HG03521 (cell line): ENCODE measurements around the gene ERBB2.
"Not testable (repeated sequence)": the region's sequence is repeated elsewhere in the genome, so short reads cannot be mapped to it uniquely, and the experiment has no call there.

Source experiments
- ATAC-seq: cut with Tn5 transposase; IDR thresholded peaks from one replicate; pipeline ENCODE4 v1.9.1; 2021; ENCODE audit warnings: mild to moderate bottlenecking, moderate library complexity; ENCODE audit not compliant: unreplicated experiment

The ERBB2 gene

GRCh38 chr17:39702901-39703893, 3.3 kb downstream of the ERBB2 start:
- no peak for ATAC-seq

GRCh38 chr17:39703913-39704312, 4.0 kb downstream of the ERBB2 start:
- ATAC-seq = no peak

GRCh38 chr17:39704821-39705551, 5.1 kb downstream of the ERBB2 start:
- ATAC-seq = no peak

- ATAC-seq = no peak
Observed at GRCh38 chr17:39705786-39706348, 6.0 kb downstream of the ERBB2 start.

GRCh38 chr17:39706383-39706782, 6.5 kb downstream of the ERBB2 start:
- no peak for ATAC-seq

GRCh38 chr17:39706921-39707337, 7.1 kb downstream of the ERBB2 start:
- ATAC-seq = no peak

GRCh38 chr17:39709319-39709997, 9.6 kb downstream of the ERBB2 start:
- no peak for ATAC-seq

GRCh38 chr17:39709998-39710964, 10.4 kb downstream of the ERBB2 start:
- no peak for ATAC-seq

GRCh38 chr17:39711071-39711470, 11.2 kb downstream of the ERBB2 start:
- ATAC-seq = not testable (repeated sequence)

- ATAC-seq = no peak
Observed at GRCh38 chr17:39711851-39712250, 12.0 kb downstream of the ERBB2 start.

- no peak for ATAC-seq
Observed at GRCh38 chr17:39714234-39714633, 14.4 kb downstream of the ERBB2 start.

- no peak for ATAC-seq
Observed at GRCh38 chr17:39715375-39716072, 15.7 kb downstream of the ERBB2 start.

GRCh38 chr17:39716073-39716818, 16.4 kb downstream of the ERBB2 start:
- ATAC-seq = no peak

GRCh38 chr17:39716879-39717536, 17.1 kb downstream of the ERBB2 start:
- no peak for ATAC-seq

- ATAC-seq = no peak
Observed at GRCh38 chr17:39717660-39718059, 17.8 kb downstream of the ERBB2 start.

- no peak for ATAC-seq
Observed at GRCh38 chr17:39719563-39720355, 19.9 kb downstream of the ERBB2 start.

- no peak for ATAC-seq
Observed at GRCh38 chr17:39722104-39722503, 22.2 kb downstream of the ERBB2 start.
